Esophagus squamous epithelium (tissue), 5 donors: Measurements from ENCODE around the gene LAMC3. TPM values are rescaled to one million over a fixed set of nuclear protein-coding genes. Genes with fewer than 3 reads are reported as not detected.

Experiments
- DNase-seq: peaks from one replicate; lab custom pipeline; 2025; lab: John Stamatoyannopoulos, UW
- H3K27ac ChIP-seq, 4 donors: fragments of 200-600 bp; sonication (generic); one replicate each; pipeline ENCODE4 v1.5.1; 2016 to 2019; ENCODE audit warnings: mild to moderate bottlenecking in 1 of 4
- H3K27me3 ChIP-seq, 4 donors: fragments of 200-600 bp; sonication (generic); 1 replicate in 3 of 4; 2 replicates in 1 of 4; pipeline versions ENCODE4 v1.5.1 to v1.6.0; 2017 to 2021; ENCODE audit warnings: antibody characterized with exemption in 1 of 4
- H3K36me3 ChIP-seq, 3 donors: fragments of 200-600 bp; sonication (generic); one replicate each; pipeline ENCODE4 v1.5.1; 2016 to 2019
- H3K4me1 ChIP-seq, 3 donors: fragments of 200-600 bp; sonication (generic); one replicate each; pipeline ENCODE4 v1.5.1; 2017 to 2019
- H3K4me3 ChIP-seq, 4 donors: fragments of 200-600 bp; sonication (generic); 1 replicate in 3 of 4; 2 replicates in 1 of 4; pipeline ENCODE4 v1.5.1; 2016 to 2019; ENCODE audit warnings: mild to moderate bottlenecking in 2 of 4, moderate library complexity in 1 of 4
- H3K9me3 ChIP-seq, 3 donors: fragments of 200-600 bp; sonication (generic); one replicate each; pipeline ENCODE4 v1.5.1; 2016 to 2019
- POLR2A ChIP-seq, 4 donors: fragments of 450-650 bp; IDR thresholded peaks; one replicate each; pipeline ENCODE4 v1.6.1; 2017; ENCODE audit warnings: antibody characterized with exemption in 4 of 4, mild to moderate bottlenecking in 4 of 4, moderate library complexity in 3 of 4
- WGBS, 2 donors: methylation state at CpG; one replicate each; pipeline ENCODE4 v1.1.5; 2018; 5-methylcytosine and 5-hydroxymethylcytosine counted together
- intact Hi-C: fragments of 100-400 bp; cut with DNase I; formaldehyde crosslinking; loops from one replicate; pipeline ENCODE4 v1.15.0; 2022
- total RNA-seq, 4 donors: library from RNA; depleted of rRNA; stranded (reverse); fragments of >200 nt; gene quantifications; one replicate each; pipeline ENCODE4 v1.1.0, GENCODE V29; 2016
- TF ChIP-seq, protein P1 (sequence below), 6 experiments: fragments of 450-650 bp in 4 of 6; fragments of 200-600 bp in 2 of 6; sonication (generic) in 2 of 6; IDR thresholded peaks; one replicate each; pipeline ENCODE4 v1.5.1; 2016 to 2019; ENCODE audit warnings: antibody characterized with exemption in 6 of 6, mild to moderate bottlenecking in 4 of 6, moderate library complexity in 4 of 6
- donor health status: DM: yes; HTN: yes; CAD: no.

The LAMC3 gene
- total RNA-seq: 1 to 10 TPM in 3 of 4 donors, under 1 TPM in 1; 0.53 to 4.6 (median 2.7) TPM

DNA sequence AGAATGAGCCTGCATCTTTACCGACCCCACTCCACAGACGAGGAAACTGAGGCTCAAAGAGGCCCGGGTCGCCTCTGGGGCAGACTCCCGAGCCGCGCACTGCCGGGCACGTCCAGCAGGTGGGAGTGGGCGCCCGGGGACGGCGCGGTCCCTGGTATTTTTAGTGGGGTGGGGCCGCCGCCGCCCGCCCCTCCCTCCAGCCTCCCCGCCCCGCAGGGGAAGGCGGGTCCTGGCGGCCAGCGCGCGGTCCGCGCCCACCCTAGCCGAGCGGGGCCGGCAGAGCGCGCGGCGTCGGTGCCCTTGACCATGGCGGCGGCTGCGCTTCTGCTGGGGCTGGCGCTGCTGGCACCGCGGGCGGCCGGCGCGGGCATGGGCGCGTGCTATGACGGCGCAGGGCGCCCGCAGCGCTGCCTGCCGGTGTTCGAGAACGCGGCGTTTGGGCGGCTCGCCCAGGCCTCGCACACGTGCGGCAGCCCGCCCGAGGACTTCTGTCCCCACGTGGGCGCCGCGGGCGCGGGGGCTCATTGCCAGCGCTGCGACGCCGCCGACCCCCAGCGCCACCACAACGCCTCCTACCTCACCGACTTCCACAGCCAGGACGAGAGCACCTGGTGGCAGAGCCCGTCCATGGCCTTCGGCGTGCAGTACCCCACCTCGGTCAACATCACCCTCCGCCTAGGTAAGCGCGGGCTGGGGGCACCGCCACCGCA, at the start of gene LAMC3:
TSS of gene LAMC3 (plus strand) at position 266 of the 710 bp plus-strand sequence. CDS start at position 307, 41 bp downstream.
- H3K27me3 ChIP-seq: peaks cover 0 to 71% (median 0%) of the 10 kb centered on the region in 4 donors
- TF ChIP-seq, protein P1, sequence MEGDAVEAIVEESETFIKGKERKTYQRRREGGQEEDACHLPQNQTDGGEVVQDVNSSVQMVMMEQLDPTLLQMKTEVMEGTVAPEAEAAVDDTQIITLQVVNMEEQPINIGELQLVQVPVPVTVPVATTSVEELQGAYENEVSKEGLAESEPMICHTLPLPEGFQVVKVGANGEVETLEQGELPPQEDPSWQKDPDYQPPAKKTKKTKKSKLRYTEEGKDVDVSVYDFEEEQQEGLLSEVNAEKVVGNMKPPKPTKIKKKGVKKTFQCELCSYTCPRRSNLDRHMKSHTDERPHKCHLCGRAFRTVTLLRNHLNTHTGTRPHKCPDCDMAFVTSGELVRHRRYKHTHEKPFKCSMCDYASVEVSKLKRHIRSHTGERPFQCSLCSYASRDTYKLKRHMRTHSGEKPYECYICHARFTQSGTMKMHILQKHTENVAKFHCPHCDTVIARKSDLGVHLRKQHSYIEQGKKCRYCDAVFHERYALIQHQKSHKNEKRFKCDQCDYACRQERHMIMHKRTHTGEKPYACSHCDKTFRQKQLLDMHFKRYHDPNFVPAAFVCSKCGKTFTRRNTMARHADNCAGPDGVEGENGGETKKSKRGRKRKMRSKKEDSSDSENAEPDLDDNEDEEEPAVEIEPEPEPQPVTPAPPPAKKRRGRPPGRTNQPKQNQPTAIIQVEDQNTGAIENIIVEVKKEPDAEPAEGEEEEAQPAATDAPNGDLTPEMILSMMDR (IDR thresholded peaks at IDR 0.05): peak in 3 of 6 experiments; percentile 14 to 36 (median 35)
- no peak for TF ChIP-seq POLR2A (IDR thresholded peaks at IDR 0.05)
- H3K4me3 ChIP-seq: peak within 1 kb of the TSS; percentile 1 to 58 (median 29)
- no peaks in the 10 kb centered on the region for H3K36me3 ChIP-seq
- peaks cover 0 to 12% (median 10%) of the 10 kb centered on the region in 3 donors for H3K4me1 ChIP-seq
- intact Hi-C loops: no loop called here
- DNase-seq: no peak
- WGBS, 2 donors: no CpG with 5 or more reads among the region's 88 CpGs
- no peak within 1 kb of the TSS for H3K27ac ChIP-seq
- H3K9me3 ChIP-seq: no peaks in the 10 kb centered on the region

DNA sequence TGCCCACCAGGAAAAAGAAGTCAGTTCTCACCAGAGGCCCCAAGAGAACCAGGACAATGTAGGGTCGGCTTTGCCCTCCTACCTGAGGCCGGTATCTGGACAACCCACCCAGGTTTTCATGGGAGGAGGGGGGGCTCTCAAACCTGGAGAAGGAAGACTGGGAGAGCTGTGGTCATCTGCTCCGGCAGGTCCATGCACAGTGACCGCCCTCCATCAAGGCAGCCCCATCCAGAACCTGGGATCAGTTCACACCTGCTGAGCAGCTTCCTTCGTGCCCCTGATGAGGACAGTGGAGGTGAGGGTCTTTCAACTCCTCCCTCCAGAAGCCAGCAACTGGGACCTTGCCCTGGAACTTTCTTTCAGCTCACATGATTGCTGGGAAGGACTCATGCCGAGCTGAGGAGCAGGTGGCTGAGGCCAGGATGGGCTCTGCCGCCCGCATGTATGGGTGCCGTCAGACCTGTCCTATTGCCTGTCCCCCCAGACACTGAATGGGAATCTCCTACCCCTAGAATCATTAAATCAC, 49.1 kb upstream of the LAMC3 start:
- intact Hi-C loops: no loop called here

DNA sequence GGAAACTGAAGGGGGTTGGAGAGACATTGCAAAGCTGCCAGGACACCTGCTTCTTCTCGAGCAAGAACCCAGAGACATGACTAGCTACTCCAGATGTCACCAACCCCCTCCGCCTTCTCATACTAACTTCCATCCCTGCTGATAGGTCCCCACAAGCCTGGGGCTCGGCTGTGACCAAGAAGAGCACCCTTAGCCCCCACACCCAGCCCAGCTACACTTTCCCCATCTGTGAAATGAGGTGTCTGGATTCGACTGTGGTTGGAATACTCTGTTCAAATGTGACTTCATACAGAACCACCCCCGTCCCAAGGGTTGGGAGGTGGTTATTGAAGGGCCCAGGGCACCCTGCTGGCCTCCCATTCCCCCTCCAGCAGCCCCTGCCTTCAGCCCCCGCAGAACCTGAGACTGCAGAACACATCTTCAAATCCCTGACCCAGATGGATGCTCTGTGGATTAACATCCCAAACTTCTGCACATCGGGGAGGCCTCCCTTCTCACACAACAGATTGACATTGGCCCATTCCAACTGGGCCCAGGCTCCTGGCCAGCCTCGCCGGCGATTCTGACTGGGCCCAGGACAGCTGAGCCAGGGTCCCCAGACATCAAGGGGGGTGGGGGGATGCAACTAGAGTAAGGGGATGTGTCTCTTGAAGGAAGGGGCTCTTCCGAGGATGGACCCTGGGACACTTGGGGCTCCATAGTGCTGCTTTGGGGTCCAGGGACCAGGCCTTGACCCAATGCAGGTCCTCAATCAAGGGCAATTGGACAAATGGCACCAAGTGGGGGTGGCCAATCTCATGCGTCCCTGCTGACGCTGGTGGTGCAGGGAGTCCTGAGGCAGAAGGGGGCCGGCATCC, 48.2 kb upstream of the LAMC3 start:
- Histone ChIP-seq H3K4me3 (no peak overlapping the region), H3K9me3 (no peaks in the 10 kb centered on the region), H3K27me3 (peaks cover 0 to 26% (median 0%) of the 10 kb centered on the region in 4 donors), H3K4me1 (peaks cover 0 to 12% (median 11%) of the 10 kb centered on the region in 3 donors), H3K36me3 (no peaks in the 10 kb centered on the region), H3K27ac (no peak overlapping the region)
- no peak for DNase-seq
- TF ChIP-seq POLR2A (IDR thresholded peaks at IDR 0.05): no peak
- TF ChIP-seq, protein P1 (IDR thresholded peaks at IDR 0.05): no peak
- intact Hi-C loops: no loop called here
- 82 to 84% methylated on average over 6 to 10 of the region's 14 CpGs for WGBS, 2 donors

More for the DNA sequence above, 49.1 kb upstream of the LAMC3 start:
- H3K4me3 ChIP-seq: no peak overlapping the region
- WGBS, 2 donors: 86 to 98% methylated on average over 2 to 6 of the region's 9 CpGs
- TF ChIP-seq, protein P1 (IDR thresholded peaks at IDR 0.05): no peak
- TF ChIP-seq POLR2A (IDR thresholded peaks at IDR 0.05): no peak
- H3K27me3 ChIP-seq: peaks cover 0 to 31% (median 0%) of the 10 kb centered on the region in 4 donors
- no peaks in the 10 kb centered on the region for H3K36me3 ChIP-seq
- H3K27ac ChIP-seq: no peak overlapping the region
- DNase-seq: no peak
- H3K9me3 ChIP-seq: no peaks in the 10 kb centered on the region
- H3K4me1 ChIP-seq: peaks cover 0 to 12% (median 11%) of the 10 kb centered on the region in 3 donors

DNA sequence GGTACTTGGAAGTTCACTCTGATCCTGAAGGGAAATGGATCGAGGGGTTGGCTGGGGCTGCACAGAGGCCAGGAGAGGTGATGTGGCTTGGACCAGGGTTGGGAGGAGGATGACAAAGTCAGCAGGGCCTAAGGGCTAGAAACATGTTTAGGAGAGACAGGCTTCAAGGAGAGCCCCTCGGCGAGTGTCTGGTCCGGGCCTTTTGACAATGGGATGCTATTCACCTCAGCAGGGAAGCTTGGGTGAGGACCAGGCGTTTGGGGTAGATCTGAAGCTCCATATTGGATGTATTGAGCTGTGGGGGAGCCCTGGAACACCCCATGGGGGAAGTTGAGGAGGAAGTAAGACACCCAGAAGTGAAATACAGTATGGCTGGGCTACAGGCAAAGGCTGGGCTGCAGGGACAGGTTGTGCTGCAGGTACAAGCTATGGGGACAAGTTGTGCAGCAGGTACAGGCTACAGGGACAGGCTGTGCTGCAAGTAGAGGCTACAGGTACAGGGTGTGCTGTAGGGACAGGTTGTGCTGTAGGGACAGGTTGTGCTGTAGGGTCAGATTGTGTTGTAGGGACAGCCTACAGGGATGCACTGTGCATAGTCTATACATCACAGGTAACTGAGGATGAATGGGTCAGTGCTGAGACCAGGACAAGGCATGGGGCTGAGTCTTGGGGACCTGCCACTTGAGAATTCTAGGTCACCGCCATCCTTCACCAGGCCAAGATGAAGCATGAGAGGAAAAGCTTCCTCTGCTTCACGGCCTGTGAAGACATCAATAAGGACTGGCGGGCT, 47.3 kb upstream of the LAMC3 start:
- no peak for DNase-seq
- no peak for TF ChIP-seq POLR2A (IDR thresholded peaks at IDR 0.05)
- TF ChIP-seq, protein P1 (IDR thresholded peaks at IDR 0.05): no peak
- no peak overlapping the region for H3K27ac ChIP-seq
- peaks cover 0 to 12% (median 11%) of the 10 kb centered on the region in 3 donors for H3K4me1 ChIP-seq
- 85 to 88% methylated on average over 8 of the region's 8 CpGs for WGBS, 2 donors
- H3K4me3 ChIP-seq: no peak overlapping the region
- no peaks in the 10 kb centered on the region for H3K36me3 ChIP-seq
- H3K9me3 ChIP-seq: no peaks in the 10 kb centered on the region
- H3K27me3 ChIP-seq: peaks cover 0 to 17% (median 0%) of the 10 kb centered on the region in 4 donors
- intact Hi-C loops: no loop called here
